ENCODE data around the gene ABCB10. TPM values are rescaled to one million over a fixed set of nuclear protein-coding genes. Genes with fewer than 3 reads are reported as not detected.
"Not testable (repeated sequence)": the region's sequence is repeated elsewhere in the genome, so short reads cannot be mapped to it uniquely, and the experiment has no call there.

The ABCB10 gene
- total and polyA plus RNA-seq, 7 donors: 6.9 to 20.8 (median 10.8) TPM

GRCh38 chr1:229479660-229480399 is 78.7 kb downstream of the ABCB10 start:
- intact Hi-C loops (cut with DNase I): loop anchor here in 1 of 2 donors (2.0 kb wide), 1 partner anchor 221 kb away; no protein-coding TSS in a partner anchor
- ATAC-seq (peak in 1 of 4 donors; percentile 24), DNase-seq (no peak)
- H3K27me3 ChIP-seq (ENCODE audit: insufficient read depth in 3 of 3, low read length in 2 of 3): no peaks in the 10 kb centered on the region
- no peaks in the 10 kb centered on the region for H3K9me3 ChIP-seq
- 60 to 69% (median 65%) methylated on average over 10 of the region's 10 CpGs for WGBS, 3 donors
- H3K36me3 ChIP-seq (ENCODE audit: insufficient read depth in 1 of 2, low read depth in 1 of 2): peaks cover 4 to 95% of the 10 kb centered on the region in 2 donors
- no peaks in the 10 kb centered on the region for H3K4me1 ChIP-seq
- H3K4me3 ChIP-seq: no peak overlapping the region
- H3K27ac ChIP-seq: no peak overlapping the region
- TF ChIP-seq, protein P1, sequence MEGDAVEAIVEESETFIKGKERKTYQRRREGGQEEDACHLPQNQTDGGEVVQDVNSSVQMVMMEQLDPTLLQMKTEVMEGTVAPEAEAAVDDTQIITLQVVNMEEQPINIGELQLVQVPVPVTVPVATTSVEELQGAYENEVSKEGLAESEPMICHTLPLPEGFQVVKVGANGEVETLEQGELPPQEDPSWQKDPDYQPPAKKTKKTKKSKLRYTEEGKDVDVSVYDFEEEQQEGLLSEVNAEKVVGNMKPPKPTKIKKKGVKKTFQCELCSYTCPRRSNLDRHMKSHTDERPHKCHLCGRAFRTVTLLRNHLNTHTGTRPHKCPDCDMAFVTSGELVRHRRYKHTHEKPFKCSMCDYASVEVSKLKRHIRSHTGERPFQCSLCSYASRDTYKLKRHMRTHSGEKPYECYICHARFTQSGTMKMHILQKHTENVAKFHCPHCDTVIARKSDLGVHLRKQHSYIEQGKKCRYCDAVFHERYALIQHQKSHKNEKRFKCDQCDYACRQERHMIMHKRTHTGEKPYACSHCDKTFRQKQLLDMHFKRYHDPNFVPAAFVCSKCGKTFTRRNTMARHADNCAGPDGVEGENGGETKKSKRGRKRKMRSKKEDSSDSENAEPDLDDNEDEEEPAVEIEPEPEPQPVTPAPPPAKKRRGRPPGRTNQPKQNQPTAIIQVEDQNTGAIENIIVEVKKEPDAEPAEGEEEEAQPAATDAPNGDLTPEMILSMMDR (IDR thresholded peaks at IDR 0.05): no peak

DNA sequence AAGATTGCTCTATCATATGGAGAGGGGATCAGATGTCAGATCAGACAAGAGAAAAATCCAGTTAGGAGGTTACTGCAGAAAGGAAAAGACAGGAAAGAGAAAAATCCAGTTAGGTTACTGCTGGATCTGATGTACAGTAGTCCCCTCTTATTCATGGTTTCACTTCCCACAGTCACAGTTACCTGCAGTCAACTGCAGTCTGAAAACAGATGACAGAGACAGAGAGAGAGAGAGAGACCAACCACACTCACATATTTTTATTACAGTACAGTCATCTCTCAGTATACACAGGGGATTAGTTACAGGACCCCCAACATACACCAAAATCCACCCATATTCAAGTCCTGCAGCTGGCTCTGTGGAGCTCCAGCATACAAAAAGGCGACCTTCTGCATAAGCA is 79.7 kb downstream of the ABCB10 start:
- Histone ChIP-seq H3K27ac (no peak overlapping the region), H3K36me3 (ENCODE audit: insufficient read depth in 1 of 2, low read depth in 1 of 2) (peaks cover 3 to 95% of the 10 kb centered on the region in 2 donors), H3K27me3 (ENCODE audit: insufficient read depth in 3 of 3, low read length in 2 of 3) (no peaks in the 10 kb centered on the region), H3K4me3 (no peak overlapping the region), H3K4me1 (no peaks in the 10 kb centered on the region), H3K9me3 (no peaks in the 10 kb centered on the region)
- WGBS, 3 donors: 94 to 100% (median 97%) methylated on average over 1 of the region's 1 CpG
- DNase-seq (no peak), ATAC-seq (no peak)
- TF ChIP-seq, protein P1 (IDR thresholded peaks at IDR 0.05): no peak
- intact Hi-C loops (cut with DNase I): no loop called here

DNA sequence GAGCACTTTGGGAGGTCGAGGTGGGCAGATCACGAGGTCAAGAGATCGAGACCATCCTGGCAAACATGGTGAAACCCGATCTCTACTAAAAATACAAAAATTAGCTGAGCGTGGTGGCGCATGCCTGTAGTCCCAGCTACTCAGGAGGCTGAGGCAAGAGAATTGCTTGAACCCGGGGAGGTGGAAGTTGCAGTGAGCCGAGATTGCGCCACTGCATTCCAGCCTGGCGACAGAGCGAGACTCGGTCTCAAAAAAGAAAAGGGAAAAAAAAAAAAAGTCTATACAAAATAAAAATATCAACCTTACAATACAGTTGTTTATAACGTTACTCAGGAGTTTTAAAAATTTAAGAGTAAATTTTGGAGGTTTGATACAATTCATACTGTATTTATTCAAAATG is 82.6 kb downstream of the ABCB10 start:
- H3K27ac ChIP-seq; H3K27me3 ChIP-seq (ENCODE audit: insufficient read depth in 3 of 3, low read length in 2 of 3); H3K4me1 ChIP-seq; ATAC-seq; intact Hi-C loops (cut with DNase I); H3K9me3 ChIP-seq; H3K4me3 ChIP-seq; DNase-seq: not testable (repeated sequence)
- 79 to 87% (median 81%) methylated on average over 13 of the region's 13 CpGs for WGBS, 3 donors
- peaks cover 0 to 96% of the 10 kb centered on the region in 2 donors for H3K36me3 ChIP-seq (ENCODE audit: insufficient read depth in 1 of 2, low read depth in 1 of 2)

DNA sequence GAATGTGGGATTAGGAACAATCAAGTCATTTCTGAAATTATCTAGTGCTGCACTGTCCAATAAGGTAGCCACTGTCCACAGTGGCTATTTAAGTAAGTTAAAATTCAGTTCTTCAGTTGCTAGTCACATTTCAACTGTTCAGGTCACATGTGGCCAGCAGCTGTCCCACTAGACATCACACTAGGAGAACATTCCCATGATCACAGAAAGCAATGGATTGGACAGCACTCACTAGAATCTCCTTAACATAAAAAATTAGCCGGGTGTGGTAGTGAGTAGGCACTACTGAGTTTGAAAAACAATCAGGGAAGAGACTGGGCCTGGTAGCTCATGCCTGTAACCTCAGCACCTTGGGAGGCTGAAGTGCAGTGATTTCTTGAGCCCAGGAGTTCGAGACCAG is 84.0 kb downstream of the ABCB10 start:
- H3K4me3 ChIP-seq: no peak overlapping the region

GRCh38 chr1:229471175-229471574 is 87.3 kb downstream of the ABCB10 start:
- ATAC-seq (no peak), DNase-seq (no peak)
- intact Hi-C loops (cut with DNase I): no loop called here
- Histone ChIP-seq H3K4me1 (no peaks in the 10 kb centered on the region), H3K4me3 (no peak overlapping the region), H3K36me3 (ENCODE audit: insufficient read depth in 1 of 2, low read depth in 1 of 2) (peaks cover 2 to 93% of the 10 kb centered on the region in 2 donors), H3K9me3 (no peaks in the 10 kb centered on the region), H3K27ac (no peak overlapping the region), H3K27me3 (ENCODE audit: insufficient read depth in 3 of 3, low read length in 2 of 3) (no peaks in the 10 kb centered on the region)
- WGBS, 3 donors: 90 to 98% (median 96%) methylated on average over 3 of the region's 3 CpGs
- TF ChIP-seq, protein P1 (IDR thresholded peaks at IDR 0.05): no peak

More for the DNA sequence above, 84.0 kb downstream of the ABCB10 start:
- no peak for ATAC-seq
- Histone ChIP-seq H3K36me3 (ENCODE audit: insufficient read depth in 1 of 2, low read depth in 1 of 2) (peaks cover 2 to 96% of the 10 kb centered on the region in 2 donors), H3K27me3 (ENCODE audit: insufficient read depth in 3 of 3, low read length in 2 of 3) (no peaks in the 10 kb centered on the region), H3K4me1 (no peaks in the 10 kb centered on the region), H3K27ac (no peak overlapping the region), H3K9me3 (no peaks in the 10 kb centered on the region)
- 83 to 92% (median 87%) methylated on average over 2 of the region's 2 CpGs for WGBS, 3 donors
- TF ChIP-seq, protein P1 (IDR thresholded peaks at IDR 0.05): no peak
- intact Hi-C loops (cut with DNase I): no loop called here
- no peak for DNase-seq
